ENCODE results near the gene MROH7.
"Not testable (repeated sequence)": the region's sequence is repeated elsewhere in the genome, so short reads cannot be mapped to it uniquely, and the experiment has no call there.

MROH7 gene

GRCh38 chr1:54610601-54611580, 30.7 kb upstream of the MROH7 start:
- DNase-seq = no peak

- no peak for DNase-seq
These were observed 30.0 kb upstream of the MROH7 start for GRCh38 chr1:54611621-54612020.

GRCh38 chr1:54614024-54614423, 27.6 kb upstream of the MROH7 start:
- no peak for DNase-seq

DNA sequence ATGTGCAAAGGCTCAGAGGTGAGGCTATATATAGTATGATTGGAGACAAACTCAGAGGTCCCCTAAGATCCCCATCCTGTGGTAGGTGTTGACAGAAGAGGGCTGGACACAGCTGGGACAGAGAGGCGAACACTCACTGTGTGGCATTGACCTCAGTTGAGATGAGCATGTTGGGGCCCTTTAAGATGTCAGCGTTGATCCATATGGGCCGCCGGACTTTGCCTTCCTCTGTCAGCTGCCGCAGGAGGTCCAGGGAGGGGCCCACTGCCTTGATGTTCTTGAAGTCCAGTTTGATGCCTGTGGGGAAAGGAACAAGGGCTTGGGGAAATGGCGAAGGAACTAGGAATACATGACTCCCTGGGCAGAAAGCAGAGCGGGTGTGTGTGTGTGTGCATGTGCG, 27.0 kb upstream of the MROH7 start:
- no peak for DNase-seq

- DNase-seq = no peak
These were observed 25.9 kb upstream of the MROH7 start for GRCh38 chr1:54615531-54616279.

DNA sequence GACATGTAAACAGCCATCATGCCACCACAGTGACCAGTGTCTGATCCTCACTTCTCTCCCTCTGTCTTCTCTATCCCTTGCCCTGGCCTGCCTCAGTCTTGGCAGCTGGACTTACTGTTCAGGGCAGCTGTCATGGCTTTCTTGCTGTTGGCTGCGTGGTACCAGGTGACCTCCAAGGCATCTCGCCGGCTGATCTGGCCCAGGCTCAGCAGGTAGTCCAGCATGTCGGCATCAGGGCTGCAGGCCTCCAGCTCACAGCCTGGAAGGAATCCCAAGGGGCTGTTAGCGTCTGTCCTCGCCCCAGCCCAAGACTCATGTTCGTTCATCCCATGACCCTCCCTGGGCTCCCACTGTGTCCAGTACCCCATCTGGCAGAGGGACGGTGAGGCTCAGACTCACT, 21.8 kb upstream of the MROH7 start:
- DNase-seq = no peak

DNA sequence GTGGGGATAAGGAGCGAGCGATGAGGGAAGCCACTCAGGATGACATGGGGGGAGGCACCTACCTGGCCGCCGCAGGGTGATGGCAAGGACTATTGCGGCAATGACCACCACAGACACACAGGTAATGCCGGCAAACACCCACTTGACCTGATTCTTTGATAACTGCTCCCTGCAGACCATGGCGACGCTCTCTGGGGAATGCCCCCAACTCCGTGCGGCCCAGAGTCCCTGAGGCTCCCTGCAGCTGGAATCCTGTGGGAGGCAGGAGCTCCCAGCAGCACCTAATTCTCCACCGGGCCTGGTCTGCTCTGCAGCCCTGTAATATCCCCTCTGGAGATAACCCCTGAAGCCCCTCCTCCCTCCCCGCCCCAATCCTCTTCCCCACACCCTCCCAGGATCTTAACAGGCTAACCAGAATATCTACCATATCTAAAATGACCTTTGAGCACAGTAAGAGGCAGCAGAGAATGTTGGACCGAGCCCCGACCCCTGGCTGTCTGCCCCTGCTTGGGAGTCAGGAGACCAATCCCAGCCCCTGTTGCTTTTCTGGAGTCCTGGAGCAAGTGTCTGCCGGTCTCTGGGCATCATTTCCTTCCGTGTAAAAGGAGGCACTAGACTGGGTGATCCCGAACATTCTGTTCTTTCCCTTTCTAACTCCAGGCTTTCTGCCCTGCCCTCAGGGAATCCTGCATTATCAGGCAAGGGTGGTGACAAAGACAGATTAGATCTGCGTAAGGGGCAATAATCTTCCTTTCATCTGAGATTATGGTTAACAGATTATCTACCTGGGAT, 18.2 kb upstream of the MROH7 start, which contains the start of gene FAM151A:
Gene FAM151A, minus strand, starts transcription at position 310 of the 792 bp plus-strand sequence. Its CDS starts 130 bp downstream, at position 180.
- DNase-seq = no peak

DNA sequence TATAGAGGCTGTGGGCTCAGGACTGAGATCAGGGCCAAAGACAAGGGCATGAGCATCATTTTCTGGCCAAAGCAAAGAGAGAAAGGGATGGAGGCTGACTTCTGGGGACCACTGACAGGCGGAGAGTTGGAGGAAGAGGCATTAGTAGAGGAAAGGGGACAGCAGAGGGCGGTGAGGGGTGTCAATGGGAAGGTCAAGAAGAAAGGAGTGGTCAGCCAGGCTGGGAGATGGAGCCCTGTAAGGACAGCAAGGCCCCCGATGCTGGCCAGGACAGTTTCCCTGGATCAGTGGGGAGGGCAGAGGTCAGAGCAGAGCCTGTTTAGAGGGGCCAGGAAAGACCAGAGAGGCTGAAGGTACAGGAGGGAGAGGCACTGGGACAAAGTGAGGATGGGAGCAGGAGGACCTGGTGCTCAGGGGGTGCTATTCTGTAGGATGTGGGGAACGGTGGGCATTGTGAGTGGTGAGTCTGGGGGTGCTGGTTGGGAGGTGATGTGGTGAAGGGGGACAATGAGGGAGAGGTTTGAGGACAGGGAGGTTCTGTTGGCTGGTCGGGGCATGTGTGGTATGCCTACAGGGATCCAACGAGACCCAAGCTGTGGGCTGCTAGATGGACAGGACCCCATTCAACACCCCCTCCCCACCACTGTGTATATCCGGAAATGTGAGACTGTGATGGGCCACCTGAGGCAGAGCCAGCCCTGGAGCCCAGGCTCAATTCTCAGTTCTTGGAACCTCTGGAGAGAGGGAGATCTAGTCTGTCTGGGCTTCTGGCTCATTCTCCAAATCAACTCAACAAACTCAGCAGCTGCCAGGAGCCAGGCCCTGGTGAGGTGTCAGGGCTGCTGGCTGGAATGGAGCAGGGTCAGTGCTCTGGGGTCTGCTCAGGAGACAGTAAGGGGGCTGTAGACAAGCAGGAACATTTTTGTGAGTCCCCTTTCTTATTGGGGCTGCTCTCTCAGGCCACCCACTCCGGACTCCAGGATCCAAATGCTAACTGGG, 16.8 kb upstream of the MROH7 start:
- no peak for DNase-seq

GRCh38 chr1:54627196-54627595, 14.4 kb upstream of the MROH7 start:
- DNase-seq = no peak

DNA sequence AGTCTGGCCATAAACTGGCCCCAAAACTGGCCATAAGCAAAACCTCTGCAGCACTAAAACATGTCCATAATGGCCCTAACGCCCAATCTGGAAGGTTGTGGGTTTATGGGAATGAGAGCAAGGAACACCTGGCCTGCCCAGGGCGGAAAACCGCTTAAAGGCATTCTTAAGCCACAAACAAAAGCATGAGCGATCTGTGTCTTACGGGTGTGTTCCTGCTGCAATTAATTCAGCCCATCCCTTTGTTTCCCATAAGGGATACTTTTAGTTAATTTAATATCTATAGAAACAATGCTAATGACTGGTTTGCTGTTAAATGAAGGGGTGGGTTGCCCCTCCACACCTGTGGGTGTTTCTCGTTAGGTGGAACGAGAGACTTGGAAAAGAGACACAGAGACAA, 5.8 kb upstream of the MROH7 start:
- DNase-seq = not testable (repeated sequence)

DNA sequence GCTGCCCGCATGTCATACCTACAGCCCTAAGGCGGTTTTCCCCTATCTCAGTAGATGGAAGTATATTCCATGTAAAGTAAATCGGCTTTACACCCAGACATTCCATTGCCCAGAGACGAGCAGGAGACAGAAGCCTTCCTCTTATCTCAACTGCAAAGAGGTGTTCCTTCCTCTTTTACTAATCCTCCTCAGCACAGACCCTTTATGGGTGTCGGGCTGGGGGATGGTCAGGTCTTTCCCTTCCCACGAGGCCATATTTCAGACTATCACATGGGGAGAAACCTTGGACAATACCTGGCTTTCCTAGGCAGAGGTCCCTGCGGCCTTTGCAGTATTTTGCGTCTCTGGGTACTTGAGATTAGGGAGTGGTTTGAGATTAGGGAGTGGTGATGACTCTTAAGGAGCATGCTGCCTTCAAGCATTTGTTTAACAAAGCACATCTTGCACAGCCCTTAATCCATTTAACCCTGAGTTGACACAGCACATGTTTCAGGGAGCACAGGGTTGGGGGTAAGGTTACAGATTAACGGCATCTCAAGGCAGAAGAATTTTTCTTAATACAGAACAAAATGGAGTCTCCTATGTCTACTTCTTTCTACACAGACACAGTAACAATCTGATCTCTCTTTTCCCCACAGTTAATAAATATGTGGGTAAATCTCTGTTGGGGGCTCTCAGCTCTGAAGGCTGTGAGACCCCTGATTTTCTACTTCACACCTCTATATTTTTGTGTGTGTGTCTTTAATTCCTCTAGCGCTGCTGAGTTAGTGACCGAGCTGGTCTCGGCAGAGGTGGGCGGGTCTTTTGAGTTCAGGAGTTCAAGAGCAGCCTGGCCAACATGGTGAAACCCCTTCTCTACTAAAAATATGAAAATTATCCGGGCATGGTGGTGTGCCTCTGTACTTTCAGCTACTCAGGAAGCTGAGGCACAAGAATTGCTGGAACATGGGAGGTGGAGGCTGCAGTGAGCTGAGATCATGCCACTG, 4.8 kb upstream of the MROH7 start:
- not testable (repeated sequence) for DNase-seq

DNA sequence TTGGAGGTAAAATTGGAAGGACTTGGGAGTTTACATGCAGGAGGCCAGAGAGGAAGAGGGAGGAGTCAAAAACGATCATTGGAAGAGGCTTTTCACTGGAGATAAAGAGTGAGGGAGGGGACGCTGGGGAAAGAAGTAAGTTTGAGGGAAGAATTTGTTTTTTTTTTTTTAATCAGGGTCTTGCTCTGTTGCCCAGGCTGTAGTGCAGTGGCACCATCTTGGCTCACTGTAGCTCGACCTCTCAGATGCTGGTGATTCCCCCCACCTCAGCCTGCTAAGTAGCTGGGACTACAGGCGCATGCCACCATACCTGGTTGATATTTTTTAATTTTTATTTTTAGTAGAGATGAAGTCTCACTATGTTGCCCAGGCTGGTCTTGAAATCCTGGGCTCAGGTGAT, 1.2 kb upstream of the MROH7 start:
- no peak for DNase-seq

- no peak for DNase-seq
These were observed 2.1 kb downstream of the MROH7 start for GRCh38 chr1:54643736-54644135.

- no peak for DNase-seq
These were observed 4.5 kb downstream of the MROH7 start for GRCh38 chr1:54645806-54646676.

DNA sequence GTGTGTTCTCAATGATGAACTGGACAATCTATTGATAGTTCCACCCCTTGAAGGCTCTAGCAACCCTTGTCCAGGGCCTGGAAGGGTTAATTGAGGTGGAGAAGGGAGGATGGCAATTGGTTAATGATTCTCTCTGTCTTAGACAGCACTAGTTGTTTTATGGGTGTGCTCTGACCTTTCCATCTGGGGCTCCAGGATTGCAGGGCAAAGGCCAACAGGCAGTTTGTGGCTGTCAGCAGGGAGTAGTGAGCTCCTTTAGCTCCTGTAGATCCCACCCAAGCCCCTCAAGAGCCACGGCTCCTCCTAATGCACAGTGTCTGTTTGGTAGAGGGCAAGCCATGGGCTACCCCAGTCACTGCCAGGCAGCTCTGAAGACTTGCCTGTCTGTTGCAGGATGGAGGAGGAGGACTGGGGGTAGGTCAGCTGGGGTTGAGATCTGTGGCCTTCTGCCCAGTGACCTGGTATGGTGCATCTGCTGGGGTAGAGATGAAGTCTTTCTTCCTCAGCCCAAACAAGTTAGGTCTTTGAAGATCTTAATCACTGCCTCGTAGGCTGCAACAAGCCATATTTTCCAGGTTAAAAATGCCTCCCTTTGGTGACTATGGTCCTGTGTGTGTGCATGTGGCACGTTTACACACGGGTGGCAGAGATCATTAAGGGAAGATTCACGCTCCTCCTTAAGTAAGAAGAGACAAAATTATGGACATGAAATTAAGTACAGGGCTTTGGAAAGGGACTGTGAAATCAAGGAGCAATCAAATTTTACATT, 7.7 kb downstream of the MROH7 start:
- no peak for DNase-seq

GRCh38 chr1:54649921-54650320, 8.3 kb downstream of the MROH7 start:
- DNase-seq = no peak

DNA sequence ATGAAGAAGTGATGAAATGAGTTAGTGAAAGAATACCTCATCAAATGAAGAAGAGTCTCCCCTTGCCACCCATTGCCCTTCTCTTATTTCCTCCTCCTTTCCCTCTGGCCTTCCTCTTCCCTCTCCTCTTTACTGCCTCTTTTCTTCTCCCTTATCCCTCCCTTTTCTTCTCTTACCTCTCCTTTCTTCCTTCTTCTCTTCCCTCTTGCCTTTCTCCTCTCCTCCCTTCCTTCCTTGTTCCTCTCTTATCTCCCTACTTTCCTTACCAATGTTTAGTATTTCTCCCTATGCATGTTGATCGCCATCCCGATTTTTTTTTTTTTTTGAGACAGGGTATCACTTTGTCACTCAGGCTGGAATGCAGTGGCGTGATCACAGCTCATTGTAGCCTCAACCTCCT, 8.8 kb downstream of the MROH7 start:
- no peak for DNase-seq

- DNase-seq = no peak
These were observed 10.0 kb downstream of the MROH7 start for GRCh38 chr1:54651608-54652007.

GRCh38 chr1:54652168-54652567, 10.6 kb downstream of the MROH7 start:
- DNase-seq = no peak
